Neuronal stem cell (in vitro differentiated cells): Measurements from ENCODE around the gene FLYWCH1.

Experiments
- DNase-seq: peaks from one replicate; pipeline ENCODE4 v3.0.0-alpha.2; 2013; ENCODE audit warnings: low spot score
- H2AFZ ChIP-seq: one replicate; pipeline ENCODE4 v1.6.1; 2013; ENCODE audit warnings: mild to moderate bottlenecking, low read length, inconsistent platforms
- H2AK5ac ChIP-seq: 2 replicates; pipeline ENCODE4 v1.6.1; 2013; ENCODE audit warnings: low read depth, mild to moderate bottlenecking, inconsistent platforms, low read length, moderate library complexity, mixed read lengths
- H2BK120ac ChIP-seq: 2 replicates; pipeline ENCODE4 v1.6.1; 2013; ENCODE audit warnings: low read depth, mild to moderate bottlenecking, inconsistent platforms, low read length, moderate library complexity, mixed read lengths
- H2BK12ac ChIP-seq: one replicate; pipeline ENCODE4 v1.6.1; 2013; ENCODE audit warnings: low read length, inconsistent platforms
- H2BK15ac ChIP-seq: 2 replicates; pipeline ENCODE4 v1.6.1; 2013; ENCODE audit warnings: mild to moderate bottlenecking, low read length, inconsistent platforms, mixed read lengths
- H2BK5ac ChIP-seq: one replicate; pipeline ENCODE4 v1.6.1; 2013; ENCODE audit warnings: inconsistent platforms, mild to moderate bottlenecking, low read length, moderate library complexity
- H3K14ac ChIP-seq: one replicate; pipeline ENCODE4 v1.6.1; 2013; ENCODE audit warnings: low read length, inconsistent platforms
- H3K18ac ChIP-seq: 2 replicates; pipeline ENCODE4 v1.6.1; 2013; ENCODE audit warnings: low read length, inconsistent platforms
- H3K23ac ChIP-seq: 2 replicates; pipeline ENCODE4 v1.6.1; 2013; ENCODE audit warnings: low read depth, mild to moderate bottlenecking, mixed read lengths, low read length, inconsistent platforms; ENCODE audit not compliant: poor library complexity
- H3K27ac ChIP-seq: replicated peaks from 3 replicates; pipeline ENCODE4 v1.5.1; 2013; ENCODE audit warnings: low read length, inconsistent platforms
- H3K27me3 ChIP-seq, 3 experiments: 2 replicates each; pipeline ENCODE4 v1.6.1; 2013; ENCODE audit warnings: low read length in 3 of 3, mild to moderate bottlenecking in 2 of 3, inconsistent platforms in 1 of 3, low read depth in 1 of 3, mixed read lengths in 1 of 3, moderate library complexity in 1 of 3; ENCODE audit not compliant: control insufficient read depth in 3 of 3, insufficient read depth in 3 of 3
- H3K36me3 ChIP-seq, 2 donors: replicated peaks in 1 of 2; 2 replicates each; pipeline ENCODE4 v1.6.1; 2013; ENCODE audit warnings: low read length in 2 of 2; ENCODE audit not compliant: control insufficient read depth in 2 of 2, insufficient read depth in 2 of 2
- H3K4ac ChIP-seq: 2 replicates; pipeline ENCODE4 v1.6.1; 2013; ENCODE audit warnings: inconsistent platforms, mild to moderate bottlenecking, low read length, moderate library complexity
- H3K4me1 ChIP-seq, 2 donors: 1 replicate in 1 of 2; 2 replicates in 1 of 2; pipeline ENCODE4 v1.6.1; 2013; ENCODE audit warnings: low read length in 2 of 2, low read depth in 1 of 2; ENCODE audit not compliant: control insufficient read depth in 2 of 2, insufficient read depth in 1 of 2
- H3K4me2 ChIP-seq: one replicate; pipeline ENCODE4 v1.6.1; 2013; ENCODE audit warnings: mild to moderate bottlenecking, low read length, inconsistent platforms; ENCODE audit not compliant: insufficient read depth, poor library complexity, severe bottlenecking
- H3K4me3 ChIP-seq, 2 donors: 2 replicates each; pipeline ENCODE4 v1.5.1; 2013; ENCODE audit warnings: low read length in 2 of 2, mild to moderate bottlenecking in 2 of 2, inconsistent platforms in 1 of 2, moderate library complexity in 1 of 2
- H3K79me1 ChIP-seq: one replicate; pipeline ENCODE4 v1.6.1; 2013; ENCODE audit warnings: low read depth, mild to moderate bottlenecking, inconsistent platforms, low read length, moderate library complexity
- H3K9ac ChIP-seq: one replicate; pipeline ENCODE4 v1.6.1; 2013; ENCODE audit warnings: mild to moderate bottlenecking, low read depth, low read length, inconsistent platforms; ENCODE audit not compliant: poor library complexity
- H3K9me3 ChIP-seq, 2 donors: replicated peaks in 1 of 2; 2 replicates each; pipeline versions ENCODE3 to v1.6.1; 2013; ENCODE audit warnings: low read length in 2 of 2, mild to moderate bottlenecking in 2 of 2, inconsistent platforms in 1 of 2, low read depth in 1 of 2, mixed read lengths in 1 of 2, moderate library complexity in 1 of 2; ENCODE audit not compliant: control insufficient read depth in 2 of 2, insufficient read depth in 1 of 2
- H4K8ac ChIP-seq: one replicate; pipeline ENCODE4 v1.6.1; 2013; ENCODE audit warnings: low read depth, mild to moderate bottlenecking, inconsistent platforms, low read length, moderate library complexity
- H4K91ac ChIP-seq: one replicate; pipeline ENCODE4 v1.6.1; 2013; ENCODE audit warnings: low read length, low read depth, mild to moderate bottlenecking, inconsistent platforms; ENCODE audit not compliant: poor library complexity
- WGBS, 2 donors: extraction: QIAGEN DNeasy Blood & Tissue Kit; methylation state at CpG; one replicate each; pipeline ENCODE4 v1.1.7; 2013; ENCODE audit warnings: missing lambda C conversion rate in 2 of 2, mixed read lengths in 1 of 2; ENCODE audit not compliant: insufficient read length in 2 of 2, insufficient replicate concordance in 1 of 2; ENCODE audit errors: extremely low coverage in 2 of 2; 5-methylcytosine and 5-hydroxymethylcytosine counted together

The FLYWCH1 gene

GRCh38 chr16:2874912-2875362, 36.8 kb upstream of the FLYWCH1 start:
- H3K9me3 ChIP-seq, result peaks cover 3 to 5% of the 10 kb centered on the region in 2 donors
- no peak overlapping the region for H3K9ac ChIP-seq
- no peak overlapping the region for H3K4me3 ChIP-seq
- DNase-seq, result peak; percentile 62
- no peak overlapping the region for H2BK120ac ChIP-seq
- H2AFZ ChIP-seq, result peak overlapping the region; percentile 80
- no peaks in the 10 kb centered on the region for H3K4me1 ChIP-seq
- H2BK12ac ChIP-seq, result no peak overlapping the region
- H3K79me1 ChIP-seq, result no peaks in the 10 kb centered on the region
- no peak overlapping the region for H2AK5ac ChIP-seq
- H2BK15ac ChIP-seq, result no peak overlapping the region
- H3K18ac ChIP-seq, result no peak overlapping the region
- peaks cover 0 to 17% (median 6%) of the 10 kb centered on the region in 3 experiments for H3K27me3 ChIP-seq
- WGBS, 2 donors, result no CpG with 5 or more reads among the region's 25 CpGs
- no peak overlapping the region for H3K4ac ChIP-seq
- H3K4me2 ChIP-seq, result no peak overlapping the region
- H3K14ac ChIP-seq, result no peak overlapping the region
- H4K8ac ChIP-seq, result no peak overlapping the region
- no peak overlapping the region for H3K27ac ChIP-seq
- H2BK5ac ChIP-seq, result no peak overlapping the region
- H3K36me3 ChIP-seq, result no peaks in the 10 kb centered on the region
- no peak overlapping the region for H4K91ac ChIP-seq
- H3K23ac ChIP-seq, result no peak overlapping the region

DNA sequence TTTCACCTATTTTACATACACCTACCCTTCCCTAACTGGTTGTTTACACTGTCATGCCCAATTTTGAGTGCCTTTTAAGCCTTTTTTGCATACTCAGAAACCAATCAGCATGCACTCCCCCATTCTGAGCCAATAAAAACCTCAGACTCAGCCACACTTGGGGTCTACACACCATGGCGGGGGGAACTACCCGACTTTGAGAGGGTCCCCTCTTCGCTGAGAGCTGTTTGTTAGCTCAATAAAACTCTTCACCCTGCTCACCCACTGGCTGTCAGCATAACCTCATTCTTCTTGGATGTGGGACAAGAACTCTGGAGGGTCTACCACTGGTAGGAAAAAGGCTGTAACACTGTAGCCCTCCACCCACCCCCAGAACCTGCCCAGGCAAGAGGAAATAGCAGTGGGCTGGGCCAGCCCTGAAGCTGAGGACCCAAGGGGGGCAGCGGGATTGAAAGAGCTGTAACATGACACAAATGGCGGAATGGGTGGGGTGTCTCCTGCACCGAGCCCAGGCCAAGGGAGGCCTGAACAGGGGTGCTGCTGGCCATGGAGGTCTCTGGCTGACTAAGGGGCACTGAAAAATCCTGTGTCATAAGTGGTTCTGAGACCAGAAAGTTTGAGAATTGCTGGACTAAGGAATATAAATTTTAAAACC, 31.8 kb upstream of the FLYWCH1 start:
- Histone ChIP-seq H4K91ac (no peak overlapping the region), H3K4me2 (no peak overlapping the region), H2AFZ (no peak overlapping the region), H2BK15ac (no peak overlapping the region), H3K9me3 (peaks cover 3 to 10% of the 10 kb centered on the region in 2 donors), H3K23ac (no peak overlapping the region), H3K79me1 (no peaks in the 10 kb centered on the region), H3K14ac (no peak overlapping the region), H3K27me3 (no peaks in the 10 kb centered on the region), H2BK12ac (no peak overlapping the region), H4K8ac (no peak overlapping the region), H3K18ac (no peak overlapping the region), H3K4ac (no peak overlapping the region), H3K9ac (no peak overlapping the region), H3K36me3 (no peaks in the 10 kb centered on the region), H2BK5ac (no peak overlapping the region), H2BK120ac (no peak overlapping the region), H2AK5ac (no peak overlapping the region), H3K4me3 (peak overlapping the region in 1 of 2 donors; percentile 58), H3K4me1 (peaks cover 1 to 5% of the 10 kb centered on the region in 2 donors), H3K27ac (no peak overlapping the region)
- no CpG with 5 or more reads among the region's 6 CpGs for WGBS, 2 donors
- no peak for DNase-seq

DNA sequence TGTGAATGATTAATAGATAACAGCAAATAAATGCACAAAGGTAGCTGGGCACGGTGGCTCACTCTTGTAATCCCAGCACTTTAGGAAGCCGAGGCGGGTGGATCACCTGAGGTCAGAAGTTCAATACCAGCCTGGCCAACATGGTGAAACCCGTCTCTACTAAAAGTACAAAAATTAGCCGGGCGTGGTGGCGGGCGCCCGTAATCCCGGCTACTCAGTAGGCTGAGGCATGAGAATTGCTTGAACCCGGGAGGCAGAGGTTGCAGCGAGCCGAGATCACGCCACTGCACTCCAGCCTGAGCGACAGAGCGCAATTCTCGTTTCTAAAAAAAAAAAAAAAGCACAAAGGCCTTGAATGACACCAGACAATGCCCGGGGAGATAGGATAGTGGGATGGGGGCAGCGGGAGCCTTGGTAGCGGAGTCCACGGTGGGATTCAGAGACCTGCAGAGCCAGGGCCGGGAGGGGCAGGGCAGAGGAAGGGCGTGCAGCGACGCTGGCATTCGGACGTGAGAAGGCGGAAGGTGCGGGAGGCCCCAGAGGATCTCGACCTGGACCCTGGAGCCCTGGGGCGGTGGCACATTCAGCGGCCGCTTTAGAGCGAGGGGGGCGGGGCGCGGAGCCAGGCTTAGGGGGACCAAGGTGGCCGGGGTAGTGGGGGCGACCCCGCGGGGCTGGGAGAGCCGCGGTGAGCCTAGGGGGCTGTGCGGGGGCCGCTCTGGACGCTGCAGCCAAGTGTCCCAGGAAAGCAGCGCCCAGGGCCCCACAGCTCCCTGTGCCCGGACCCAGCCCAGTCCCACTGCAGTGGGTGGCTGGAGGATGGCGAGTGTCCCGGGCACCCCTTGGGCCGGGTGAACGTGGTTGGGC, 29.7 kb upstream of the FLYWCH1 start:
- no peaks in the 10 kb centered on the region for H3K36me3 ChIP-seq
- peak overlapping the region; percentile 65 for H4K8ac ChIP-seq
- H2AK5ac ChIP-seq, result no peak overlapping the region
- peak overlapping the region; percentile 94 for H2AFZ ChIP-seq
- H2BK12ac ChIP-seq, result no peak overlapping the region
- no peak overlapping the region for H4K91ac ChIP-seq
- no peak for DNase-seq
- peaks cover 1 to 5% of the 10 kb centered on the region in 2 donors for H3K4me1 ChIP-seq
- H3K18ac ChIP-seq, result peak overlapping the region; percentile 92
- no peak overlapping the region for H2BK120ac ChIP-seq
- peak overlapping the region; percentile 50 for H3K23ac ChIP-seq
- H3K9me3 ChIP-seq, result peaks cover 3 to 10% of the 10 kb centered on the region in 2 donors
- peak overlapping the region; percentile 86 for H3K4me2 ChIP-seq
- H3K79me1 ChIP-seq, result peaks cover 2% of the 10 kb centered on the region
- no peak overlapping the region for H2BK5ac ChIP-seq
- no peak overlapping the region for H3K4ac ChIP-seq
- H3K14ac ChIP-seq, result peak overlapping the region; percentile 31
- no peak overlapping the region for H3K27ac ChIP-seq
- H3K27me3 ChIP-seq, result no peaks in the 10 kb centered on the region
- peak overlapping the region; percentile 60 to 86 for H3K4me3 ChIP-seq
- peak overlapping the region; percentile 75 for H3K9ac ChIP-seq
- H2BK15ac ChIP-seq, result no peak overlapping the region
- no CpG with 5 or more reads among the region's 52 CpGs for WGBS, 2 donors
